Vagina (tissue), 2 donors: Measurements from ENCODE around the gene HS6ST2.

Experiments
- CTCF ChIP-seq, 3 experiments: fragments of 450-650 bp in 2 of 3; fragments of 200-600 bp in 1 of 3; sonication (generic) in 1 of 3; IDR thresholded peaks; one replicate each; pipeline ENCODE4 v1.5.1; 2017 to 2019; ENCODE audit warnings: antibody characterized with exemption in 3 of 3, mild to moderate bottlenecking in 2 of 3, moderate library complexity in 2 of 3
- POLR2A ChIP-seq, 2 donors: fragments of 450-650 bp; IDR thresholded peaks; one replicate each; pipeline ENCODE4 v1.6.1; 2017; ENCODE audit warnings: antibody characterized with exemption in 2 of 2, mild to moderate bottlenecking in 2 of 2, moderate library complexity in 2 of 2
- POLR2AphosphoS5 ChIP-seq, 2 donors: sonication (generic); formaldehyde crosslinking; IDR thresholded peaks; one replicate each; pipeline ENCODE4 v1.9.0; 2017; ENCODE audit warnings: antibody characterized with exemption in 2 of 2, mild to moderate bottlenecking in 2 of 2, low read depth in 1 of 2; ENCODE audit not compliant: insufficient read depth in 1 of 2

DNA sequence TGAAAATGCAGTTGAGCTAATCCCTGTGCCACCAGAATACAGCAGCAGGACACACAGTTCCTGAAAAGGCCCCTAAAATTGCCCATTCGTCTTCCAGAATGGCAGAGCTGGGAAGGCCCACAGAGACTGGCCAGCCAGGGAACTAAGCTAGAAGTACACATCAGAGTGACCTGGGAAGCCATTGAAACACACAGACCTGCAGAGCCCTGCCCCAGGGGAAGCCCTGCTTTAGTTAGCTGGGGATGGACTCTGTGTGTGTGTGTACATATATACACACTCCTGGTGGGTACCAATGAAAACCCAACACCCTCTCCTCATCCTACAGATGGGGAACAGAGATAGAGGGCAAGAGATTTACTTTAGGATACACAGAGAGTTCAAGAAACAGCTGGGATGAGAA is 227.7 kb downstream of the HS6ST2 start:
- no peak for TF ChIP-seq CTCF (IDR thresholded peaks at IDR 0.05)
- TF ChIP-seq POLR2A (IDR thresholded peaks at IDR 0.05): no peak
- TF ChIP-seq POLR2AphosphoS5 (IDR thresholded peaks at IDR 0.05; ENCODE audit: insufficient read depth in 1 of 2, low read depth in 1 of 2): no peak
